NCI-H128 (cell line): ENCODE data around the gene TVP23B.
"Not testable (repeated sequence)": the region's sequence is repeated elsewhere in the genome, so short reads cannot be mapped to it uniquely, and the experiment has no call there.

Experiments
- DNase-seq: peaks from one replicate; lab custom pipeline; 2025; ENCODE audit not compliant: unreplicated experiment; lab: John Stamatoyannopoulos, UW

The TVP23B gene

GRCh38 chr17:18780991-18781718 lies at the start of gene TVP23B:
Gene TVP23B (plus strand): TSS chr17:18781183. CDS start chr17:18781294, 111 bp downstream.
- DNase-seq, result peak; percentile 74

GRCh38 chr17:18732438-18732837 lies 48.5 kb upstream of the TVP23B start:
- not testable (repeated sequence) for DNase-seq

GRCh38 chr17:18733350-18733749 lies 47.6 kb upstream of the TVP23B start:
- not testable (repeated sequence) for DNase-seq

GRCh38 chr17:18739616-18740391 lies 41.2 kb upstream of the TVP23B start:
- not testable (repeated sequence) for DNase-seq

GRCh38 chr17:18741228-18741627 lies 39.8 kb upstream of the TVP23B start:
- not testable (repeated sequence) for DNase-seq

GRCh38 chr17:18743699-18744421 lies 37.1 kb upstream of the TVP23B start, which contains the start of gene FBXW10:
Gene FBXW10 (plus strand): TSS chr17:18744054. CDS start chr17:18744245, 191 bp downstream.
- not testable (repeated sequence) for DNase-seq

- DNase-seq, result not testable (repeated sequence)
Observed at GRCh38 chr17:18744726-18745125, 36.3 kb upstream of the TVP23B start.

GRCh38 chr17:18746551-18746950 lies 34.4 kb upstream of the TVP23B start:
- DNase-seq, result not testable (repeated sequence)

- DNase-seq, result not testable (repeated sequence)
Observed at GRCh38 chr17:18747501-18747900, 33.5 kb upstream of the TVP23B start.

- not testable (repeated sequence) for DNase-seq
Observed at GRCh38 chr17:18750242-18750641, 30.7 kb upstream of the TVP23B start.

- DNase-seq, result not testable (repeated sequence)
Observed at GRCh38 chr17:18753829-18754409, 27.1 kb upstream of the TVP23B start.

GRCh38 chr17:18755969-18756368 lies 25.0 kb upstream of the TVP23B start:
- not testable (repeated sequence) for DNase-seq

GRCh38 chr17:18757368-18758044 lies 23.5 kb upstream of the TVP23B start:
- not testable (repeated sequence) for DNase-seq

- not testable (repeated sequence) for DNase-seq
Observed at GRCh38 chr17:18758344-18758743, 22.6 kb upstream of the TVP23B start.

GRCh38 chr17:18760221-18760620 lies 20.8 kb upstream of the TVP23B start:
- not testable (repeated sequence) for DNase-seq

GRCh38 chr17:18770572-18770971 lies 10.4 kb upstream of the TVP23B start:
- not testable (repeated sequence) for DNase-seq

- DNase-seq, result not testable (repeated sequence)
Observed at GRCh38 chr17:18771066-18771465, 9.9 kb upstream of the TVP23B start.

GRCh38 chr17:18772471-18772870 lies 8.5 kb upstream of the TVP23B start:
- DNase-seq, result no peak

- DNase-seq, result not testable (repeated sequence)
Observed at GRCh38 chr17:18781805-18782204, 822 bp downstream of the TVP23B start.

GRCh38 chr17:18785933-18786332 lies 5.0 kb downstream of the TVP23B start:
- not testable (repeated sequence) for DNase-seq
